OCI-LY1 (cell line): Measurements from ENCODE around the gene SLC35F3.

Experiments
- EZH2 ChIP-seq: fragments of 200-600 bp; sonication (generic), shearing (Covaris generic); IDR thresholded peaks from 2 replicates; pipeline ENCODE4 v1.8.0; 2017; ENCODE audit warnings: borderline replicate concordance, mixed run types, mild to moderate bottlenecking, antibody characterized with exemption, low read length, moderate library complexity, mixed read lengths
- TF ChIP-seq, protein P1 (sequence below): fragments of 200-600 bp; sonication (generic), shearing (Covaris generic); IDR thresholded peaks from 2 replicates; pipeline ENCODE4 v1.5.1; 2017; ENCODE audit warnings: mild to moderate bottlenecking, antibody characterized with exemption, low read length, moderate library complexity, mixed read lengths

DNA sequence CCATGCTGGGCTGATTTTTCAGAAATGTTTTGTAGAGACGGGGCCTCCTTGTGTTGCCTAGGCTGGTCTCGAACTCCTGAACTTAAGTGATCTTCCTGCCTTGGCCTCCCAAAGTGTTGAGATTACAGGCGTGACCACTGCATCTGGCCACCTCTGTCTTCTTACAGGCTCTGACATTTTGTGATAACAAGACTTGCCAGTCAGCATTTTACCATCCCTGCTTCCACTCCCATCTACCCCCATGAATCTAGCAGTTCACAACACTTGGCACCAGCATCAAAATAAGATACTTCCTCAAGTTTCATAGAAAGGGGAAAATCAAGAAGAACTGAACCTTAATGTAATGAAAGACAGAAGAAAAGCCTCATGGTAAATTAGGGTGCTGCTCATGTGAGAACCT is 32.4 kb downstream of the SLC35F3 start:
- TF ChIP-seq, protein P1, sequence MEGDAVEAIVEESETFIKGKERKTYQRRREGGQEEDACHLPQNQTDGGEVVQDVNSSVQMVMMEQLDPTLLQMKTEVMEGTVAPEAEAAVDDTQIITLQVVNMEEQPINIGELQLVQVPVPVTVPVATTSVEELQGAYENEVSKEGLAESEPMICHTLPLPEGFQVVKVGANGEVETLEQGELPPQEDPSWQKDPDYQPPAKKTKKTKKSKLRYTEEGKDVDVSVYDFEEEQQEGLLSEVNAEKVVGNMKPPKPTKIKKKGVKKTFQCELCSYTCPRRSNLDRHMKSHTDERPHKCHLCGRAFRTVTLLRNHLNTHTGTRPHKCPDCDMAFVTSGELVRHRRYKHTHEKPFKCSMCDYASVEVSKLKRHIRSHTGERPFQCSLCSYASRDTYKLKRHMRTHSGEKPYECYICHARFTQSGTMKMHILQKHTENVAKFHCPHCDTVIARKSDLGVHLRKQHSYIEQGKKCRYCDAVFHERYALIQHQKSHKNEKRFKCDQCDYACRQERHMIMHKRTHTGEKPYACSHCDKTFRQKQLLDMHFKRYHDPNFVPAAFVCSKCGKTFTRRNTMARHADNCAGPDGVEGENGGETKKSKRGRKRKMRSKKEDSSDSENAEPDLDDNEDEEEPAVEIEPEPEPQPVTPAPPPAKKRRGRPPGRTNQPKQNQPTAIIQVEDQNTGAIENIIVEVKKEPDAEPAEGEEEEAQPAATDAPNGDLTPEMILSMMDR = no peak
- no peak for TF ChIP-seq EZH2
